Measurements from ENCODE around the gene HLA-B. TPM values are rescaled to one million over a fixed set of nuclear protein-coding genes. Genes with fewer than 3 reads are reported as not detected.
"Not testable (repeated sequence)": the region's sequence is repeated elsewhere in the genome, so short reads cannot be mapped to it uniquely, and the experiment has no call there.

The HLA-B gene
- total RNA-seq, 1 experiment from 2014 or later: 124 TPM

GRCh38 chr6:31405996-31406395 lies 49.0 kb upstream of the HLA-B start (continued):
- no peak for TF ChIP-seq ZSCAN18 (CRISPR knock-in tag; IDR thresholded peaks at IDR 0.05)
- no peak for TF ChIP-seq ZNF281 (CRISPR knock-in tag; IDR thresholded peaks at IDR 0.05)
- TF ChIP-seq GTF2I (CRISPR knock-in tag; conservative IDR thresholded peaks at IDR 0.05): no peak
- TF ChIP-seq E2F4 (CRISPR knock-in tag; IDR thresholded peaks at IDR 0.05; ENCODE audit: borderline replicate concordance, low read depth): no peak

- H3K27me3 Mint-ChIP-seq (ENCODE audit: low read depth): peaks cover 18% of the 10 kb centered on the region
- POLR2A ChIA-PET: interaction anchor here (0.8 to 2.4 kb wide), 5 partner anchors 13 to 142 kb away, joined by 3 to 10 read pairs (median 3); partner anchors contain the start of genes ATP6V1G2 and MICB
- H3K27ac Mint-ChIP-seq: peak overlapping the region; percentile 91
- peak overlapping the region; percentile 98 for H3K4me3 Mint-ChIP-seq
- 0 out of 2 replicates have a peak, but pooled peaks have one; percentile 19 for TF ChIP-seq SMAD4 (CRISPR knock-in tag; IDR thresholded peaks at IDR 0.05)
- H3K4me1 Mint-ChIP-seq: peaks cover 53% of the 10 kb centered on the region
- H3K9me3 Mint-ChIP-seq; DNase-seq (ENCODE audit: low spot score); H3K36me3 Mint-ChIP-seq; ATAC-seq: not testable (repeated sequence)
- CTCF ChIA-PET: interaction anchor here (0.7 to 7.6 kb wide), 4 partner anchors 37 to 317 kb away, joined by 3 to 181 read pairs (median 4); no protein-coding TSS in a partner anchor
These were observed 47.0 kb upstream of the HLA-B start for GRCh38 chr6:31404061-31404364.

- ChIA-PET POLR2A (interaction anchor here (0.8 to 2.4 kb wide), 5 partner anchors 14 to 143 kb away, joined by 3 to 10 read pairs (median 3); partner anchors contain the start of genes ATP6V1G2 and MICB), CTCF (interaction anchor here (0.5 to 7.6 kb wide), 6 partner anchors 37 to 316 kb away, joined by 3 to 181 read pairs (median 4); no protein-coding TSS in a partner anchor)
- peak; percentile 94 for DNase-seq (ENCODE audit: low spot score)
- Mint-ChIP-seq H3K27me3 (ENCODE audit: low read depth) (peaks cover 24% of the 10 kb centered on the region), H3K27ac (peak within 1 kb of the TSS; percentile 96), H3K9me3 (peaks cover 3% of the 10 kb centered on the region; the same call in 1 of the 2 replicates), H3K36me3 (peaks cover 8% of the 10 kb centered on the region), H3K4me3 (peak within 1 kb of the TSS; percentile 98), H3K4me1 (peaks cover 55% of the 10 kb centered on the region)
- peak; percentile 79 for ATAC-seq
- TF ChIP-seq ZMAT4 (CRISPR knock-in tag; IDR thresholded peaks at IDR 0.05) (no peak), ERG (CRISPR knock-in tag; IDR thresholded peaks at IDR 0.05) (no peak), ZNF396 (CRISPR knock-in tag; IDR thresholded peaks at IDR 0.05; ENCODE audit: borderline replicate concordance) (no peak), EMX1 (CRISPR knock-in tag; IDR thresholded peaks at IDR 0.05) (no peak), MXD4 (CRISPR knock-in tag; IDR thresholded peaks at IDR 0.05; ENCODE audit: borderline replicate concordance) (no peak), STAT6 (CRISPR knock-in tag; conservative IDR thresholded peaks at IDR 0.05; ENCODE audit: low read depth) (no peak), USF1 (CRISPR knock-in tag; IDR thresholded peaks at IDR 0.05) (peak; percentile 87), HMGXB4 (CRISPR knock-in tag; IDR thresholded peaks at IDR 0.05) (peak; percentile 37; the same call in 1 of the 2 replicates), ZNF232 (CRISPR knock-in tag; IDR thresholded peaks at IDR 0.05) (no peak), TEAD1 (CRISPR knock-in tag; IDR thresholded peaks at IDR 0.05) (peak; percentile 95), NR3C1 (CRISPR knock-in tag; conservative IDR thresholded peaks at IDR 0.05; ENCODE audit: low read depth) (no peak), SOX15 (CRISPR knock-in tag; IDR thresholded peaks at IDR 0.05) (no peak), ZBTB21 (CRISPR knock-in tag; IDR thresholded peaks at IDR 0.05; ENCODE audit: borderline replicate concordance) (no peak)
These were observed 46.5 kb upstream of the HLA-B start, which contains the start of gene MICA for GRCh38 chr6:31403283-31404060. Gene MICA, plus strand, starts transcription at chr6:31403595. Its CDS starts 38 bp downstream, at chr6:31403633.
